HG03064 (cell line): ENCODE results near the gene ENO3.
"Not testable (repeated sequence)": the region's sequence is repeated elsewhere in the genome, so short reads cannot be mapped to it uniquely, and the experiment has no call there.

Experiments
- ATAC-seq: cut with Tn5 transposase; IDR thresholded peaks from one replicate; pipeline ENCODE4 v1.9.1; 2021; ENCODE audit warnings: low read depth; ENCODE audit not compliant: unreplicated experiment

The ENO3 gene

GRCh38 chr17:4950746-4951204, at the start of gene ENO3:
TSS of gene ENO3 (plus strand) at chr17:4951119. CDS start at chr17:4951830, 711 bp downstream.
- ATAC-seq: no peak

GRCh38 chr17:4901648-4902344, 49.1 kb upstream of the ENO3 start:
- no peak for ATAC-seq

- no peak for ATAC-seq
Measured at GRCh38 chr17:4902540-4902939, 48.4 kb upstream of the ENO3 start.

- no peak for ATAC-seq
Measured at GRCh38 chr17:4903051-4903818, 47.7 kb upstream of the ENO3 start, which contains the start of gene CHRNE. TSS of gene CHRNE (minus strand) at chr17:4903098. CDS start at chr17:4903063, 35 bp downstream.

- not testable (repeated sequence) for ATAC-seq
Measured at GRCh38 chr17:4906642-4907041, 44.3 kb upstream of the ENO3 start.

- ATAC-seq: no peak
Measured at GRCh38 chr17:4908301-4908700, 42.6 kb upstream of the ENO3 start.

- no peak for ATAC-seq
Measured at GRCh38 chr17:4908711-4909496, 42.0 kb upstream of the ENO3 start.

- ATAC-seq: no peak
Measured at GRCh38 chr17:4913994-4914393, 36.9 kb upstream of the ENO3 start.

GRCh38 chr17:4914551-4914950, 36.4 kb upstream of the ENO3 start:
- ATAC-seq: not testable (repeated sequence)

GRCh38 chr17:4919511-4920047, 31.3 kb upstream of the ENO3 start:
- ATAC-seq: no peak

- ATAC-seq: no peak
Measured at GRCh38 chr17:4920351-4921048, 30.4 kb upstream of the ENO3 start.

GRCh38 chr17:4921320-4921719, 29.6 kb upstream of the ENO3 start:
- no peak for ATAC-seq

GRCh38 chr17:4926577-4927335, 24.2 kb upstream of the ENO3 start:
- ATAC-seq: not testable (repeated sequence)

- no peak for ATAC-seq
Measured at GRCh38 chr17:4928881-4929280, 22.0 kb upstream of the ENO3 start.

GRCh38 chr17:4931963-4932362, 19.0 kb upstream of the ENO3 start, which contains the start of gene GP1BA:
TSS of gene GP1BA (plus strand) at chr17:4932277. CDS start at chr17:4932605, 328 bp downstream.
- no peak for ATAC-seq

GRCh38 chr17:4932756-4933155, 18.2 kb upstream of the ENO3 start:
- ATAC-seq: no peak

GRCh38 chr17:4933646-4934045, 17.3 kb upstream of the ENO3 start:
- no peak for ATAC-seq

GRCh38 chr17:4934173-4934979, 16.5 kb upstream of the ENO3 start:
- no peak for ATAC-seq
